ENCODE data around the gene OLFML2A. TPM values are rescaled to one million over a fixed set of nuclear protein-coding genes. Genes with fewer than 3 reads are reported as not detected.
A peak's percentile ranks its signal among the peaks of the same experiment; 100 is the strongest.

Gene OLFML2A
- total RNA-seq, 6 experiments from 2014 or later = 0.12 to 0.74 (median 0.40) TPM

DNA sequence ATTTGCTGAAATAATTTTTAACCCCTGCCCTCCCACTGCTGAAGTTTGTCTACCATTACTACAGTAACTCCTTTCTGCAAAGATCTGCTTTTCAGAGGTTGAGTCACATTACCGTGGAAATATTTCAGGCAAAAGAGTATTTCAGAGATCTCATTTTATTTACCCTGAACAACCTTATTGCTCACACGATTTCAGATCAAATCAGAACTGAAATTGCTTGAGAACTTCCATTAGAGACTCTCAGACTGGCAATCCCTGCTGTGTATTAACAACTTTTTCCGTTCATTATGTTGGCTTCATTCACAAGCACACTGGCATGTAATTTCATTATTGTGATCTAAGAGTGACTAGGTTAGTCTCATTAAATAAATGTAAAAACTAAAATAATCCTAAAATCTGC lies 21.9 kb upstream of the OLFML2A start:
- Histone ChIP-seq H3K4me3 (no peak overlapping the region), H3K9me3 (no peaks in the 10 kb centered on the region), H3K4me1 (peaks cover 0 to 16% (median 0%) of the 10 kb centered on the region in 4 donors), H3K36me3 (no peaks in the 10 kb centered on the region), H3K27ac (no peak overlapping the region), H3K27me3 (no peaks in the 10 kb centered on the region)
- TF ChIP-seq POLR2A (IDR thresholded peaks at IDR 0.05) = no peak
- TF ChIP-seq, protein P1, sequence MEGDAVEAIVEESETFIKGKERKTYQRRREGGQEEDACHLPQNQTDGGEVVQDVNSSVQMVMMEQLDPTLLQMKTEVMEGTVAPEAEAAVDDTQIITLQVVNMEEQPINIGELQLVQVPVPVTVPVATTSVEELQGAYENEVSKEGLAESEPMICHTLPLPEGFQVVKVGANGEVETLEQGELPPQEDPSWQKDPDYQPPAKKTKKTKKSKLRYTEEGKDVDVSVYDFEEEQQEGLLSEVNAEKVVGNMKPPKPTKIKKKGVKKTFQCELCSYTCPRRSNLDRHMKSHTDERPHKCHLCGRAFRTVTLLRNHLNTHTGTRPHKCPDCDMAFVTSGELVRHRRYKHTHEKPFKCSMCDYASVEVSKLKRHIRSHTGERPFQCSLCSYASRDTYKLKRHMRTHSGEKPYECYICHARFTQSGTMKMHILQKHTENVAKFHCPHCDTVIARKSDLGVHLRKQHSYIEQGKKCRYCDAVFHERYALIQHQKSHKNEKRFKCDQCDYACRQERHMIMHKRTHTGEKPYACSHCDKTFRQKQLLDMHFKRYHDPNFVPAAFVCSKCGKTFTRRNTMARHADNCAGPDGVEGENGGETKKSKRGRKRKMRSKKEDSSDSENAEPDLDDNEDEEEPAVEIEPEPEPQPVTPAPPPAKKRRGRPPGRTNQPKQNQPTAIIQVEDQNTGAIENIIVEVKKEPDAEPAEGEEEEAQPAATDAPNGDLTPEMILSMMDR (IDR thresholded peaks at IDR 0.05) = no peak
- intact Hi-C loops (cut with DNase I) = no loop called here
- WGBS (ENCODE audit: insufficient coverage, low coverage, low lambda C conversion rate, missing lambda C conversion rate) = 75% methylated on average over 3 of the region's 3 CpGs
- no peak for ATAC-seq
- no peak for DNase-seq

DNA sequence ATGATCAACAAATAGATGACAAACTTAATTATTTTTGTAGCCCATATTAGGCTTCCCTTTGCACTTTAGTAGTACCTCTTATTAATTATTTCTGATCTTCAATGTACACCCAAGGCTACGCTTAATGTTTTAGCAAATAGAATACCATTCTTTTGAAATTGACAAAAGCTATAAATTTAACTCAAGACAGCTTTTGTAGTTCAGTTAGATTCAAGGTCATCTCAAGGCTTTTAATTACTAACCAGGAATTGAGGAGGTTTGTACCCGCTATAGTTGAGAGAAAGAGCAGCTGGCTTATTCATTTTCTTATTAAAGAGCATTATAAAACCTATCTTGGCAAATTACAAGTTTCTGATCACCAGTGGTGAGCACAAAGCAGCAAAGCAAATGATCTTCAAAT lies 20.9 kb upstream of the OLFML2A start:
- 97% methylated on average over 2 of the region's 2 CpGs for WGBS (ENCODE audit: insufficient coverage, low coverage, low lambda C conversion rate, missing lambda C conversion rate)
- intact Hi-C loops (cut with DNase I) = no loop called here

DNA sequence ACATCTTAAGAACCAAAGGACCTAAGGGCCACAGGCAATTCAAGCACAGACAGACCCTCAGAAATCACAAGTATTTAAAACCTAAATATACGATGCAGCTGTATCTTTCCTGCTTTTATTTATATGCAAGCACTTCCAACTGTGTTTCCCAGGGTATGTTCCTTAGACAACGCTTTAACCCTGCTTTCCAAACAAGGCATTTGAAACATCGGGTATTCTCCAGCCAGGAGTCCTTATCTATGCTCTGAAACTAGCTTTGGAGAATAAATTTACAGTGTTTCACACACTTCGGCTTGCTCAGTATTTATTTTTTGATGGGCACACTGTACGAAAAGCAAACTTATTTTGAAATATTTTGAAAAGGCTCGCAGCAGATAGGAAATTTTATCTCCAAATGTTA lies 19.3 kb upstream of the OLFML2A start:
- 16% methylated on average over 6 of the region's 6 CpGs for WGBS (ENCODE audit: insufficient coverage, low coverage, low lambda C conversion rate, missing lambda C conversion rate)
- Histone ChIP-seq H3K27me3 (no peaks in the 10 kb centered on the region), H3K4me1 (peaks cover 0 to 16% (median 0%) of the 10 kb centered on the region in 4 donors), H3K36me3 (no peaks in the 10 kb centered on the region), H3K4me3 (no peak overlapping the region), H3K9me3 (no peaks in the 10 kb centered on the region), H3K27ac (no peak overlapping the region)
- DNase-seq (no peak), ATAC-seq (no peak)
- TF ChIP-seq, protein P1 (IDR thresholded peaks at IDR 0.05) = no peak
- TF ChIP-seq POLR2A (IDR thresholded peaks at IDR 0.05) = no peak
- intact Hi-C loops (cut with DNase I) = no loop called here

More for the DNA sequence above, 20.9 kb upstream of the OLFML2A start:
- H3K4me1 ChIP-seq = peaks cover 0 to 16% (median 0%) of the 10 kb centered on the region in 4 donors
- no peak overlapping the region for H3K27ac ChIP-seq
- no peaks in the 10 kb centered on the region for H3K27me3 ChIP-seq
- no peak for ATAC-seq
- H3K4me3 ChIP-seq = no peak overlapping the region
- H3K9me3 ChIP-seq = no peaks in the 10 kb centered on the region
- DNase-seq = no peak
- no peaks in the 10 kb centered on the region for H3K36me3 ChIP-seq
- TF ChIP-seq POLR2A (IDR thresholded peaks at IDR 0.05) = no peak
- TF ChIP-seq, protein P1 (IDR thresholded peaks at IDR 0.05) = no peak

DNA sequence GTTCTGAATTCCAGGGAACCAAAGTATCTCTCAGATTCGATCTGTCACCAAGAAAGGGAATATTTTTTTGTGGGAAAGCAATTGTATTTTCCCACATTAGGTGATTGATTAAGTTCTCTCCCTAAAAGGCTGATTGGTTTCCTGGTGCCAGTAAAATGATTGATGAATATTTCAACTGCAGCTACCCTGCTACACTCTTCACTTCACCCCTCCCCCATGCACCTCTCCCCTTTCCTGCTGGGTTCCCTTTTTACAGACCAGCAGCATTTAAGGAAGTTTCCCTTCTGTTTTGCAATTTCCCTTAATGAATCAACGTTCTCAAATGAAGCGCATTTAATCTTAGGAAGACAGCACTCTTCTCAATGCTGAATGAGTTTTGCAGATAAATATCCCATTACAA lies 18.9 kb upstream of the OLFML2A start:
- DNase-seq (no peak), ATAC-seq (peak; percentile 44 to 69 (median 57))

More for the DNA sequence above, 18.9 kb upstream of the OLFML2A start:
- Histone ChIP-seq H3K27ac (no peak overlapping the region), H3K9me3 (no peaks in the 10 kb centered on the region), H3K4me3 (no peak overlapping the region), H3K27me3 (no peaks in the 10 kb centered on the region), H3K36me3 (no peaks in the 10 kb centered on the region), H3K4me1 (peaks cover 0 to 16% (median 0%) of the 10 kb centered on the region in 4 donors)
- WGBS (ENCODE audit: insufficient coverage, low coverage, low lambda C conversion rate, missing lambda C conversion rate) = 9% methylated on average over 3 of the region's 3 CpGs
- TF ChIP-seq, protein P1 (IDR thresholded peaks at IDR 0.05) = no peak
- TF ChIP-seq POLR2A (IDR thresholded peaks at IDR 0.05) = no peak
- intact Hi-C loops (cut with DNase I) = no loop called here
